ENCODE data around the gene ATP6V1G1. TPM values are rescaled to one million over a fixed set of nuclear protein-coding genes. Genes with fewer than 3 reads are reported as not detected.
A peak's percentile ranks its signal among the peaks of the same experiment; 100 is the strongest.

ATP6V1G1 gene
- total RNA-seq, 2 donors from 2014 or later: 59.4 to 74.4 TPM

DNA sequence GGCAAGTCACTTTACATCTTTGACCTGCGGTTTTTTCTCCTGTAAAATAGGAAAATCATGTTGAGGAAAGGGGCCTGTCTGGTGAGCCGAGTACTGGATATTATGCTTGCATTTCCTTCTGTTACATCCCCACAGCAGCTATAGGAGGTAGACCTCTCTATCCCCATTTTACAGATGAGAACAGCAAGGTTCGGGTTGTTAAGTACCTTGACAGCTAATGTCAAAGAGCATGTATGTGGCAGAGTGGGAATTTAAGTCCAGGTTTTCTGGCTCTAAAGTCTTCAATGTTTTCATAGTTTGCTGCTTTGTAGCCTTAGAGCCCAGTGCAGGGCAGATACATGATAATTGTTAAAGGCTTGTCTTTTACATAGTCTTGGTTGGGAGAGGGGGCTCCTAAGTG is 26.4 kb downstream of the ATP6V1G1 start:
- no peaks in the 10 kb centered on the region for H3K4me1 ChIP-seq
- TF ChIP-seq, protein P1, sequence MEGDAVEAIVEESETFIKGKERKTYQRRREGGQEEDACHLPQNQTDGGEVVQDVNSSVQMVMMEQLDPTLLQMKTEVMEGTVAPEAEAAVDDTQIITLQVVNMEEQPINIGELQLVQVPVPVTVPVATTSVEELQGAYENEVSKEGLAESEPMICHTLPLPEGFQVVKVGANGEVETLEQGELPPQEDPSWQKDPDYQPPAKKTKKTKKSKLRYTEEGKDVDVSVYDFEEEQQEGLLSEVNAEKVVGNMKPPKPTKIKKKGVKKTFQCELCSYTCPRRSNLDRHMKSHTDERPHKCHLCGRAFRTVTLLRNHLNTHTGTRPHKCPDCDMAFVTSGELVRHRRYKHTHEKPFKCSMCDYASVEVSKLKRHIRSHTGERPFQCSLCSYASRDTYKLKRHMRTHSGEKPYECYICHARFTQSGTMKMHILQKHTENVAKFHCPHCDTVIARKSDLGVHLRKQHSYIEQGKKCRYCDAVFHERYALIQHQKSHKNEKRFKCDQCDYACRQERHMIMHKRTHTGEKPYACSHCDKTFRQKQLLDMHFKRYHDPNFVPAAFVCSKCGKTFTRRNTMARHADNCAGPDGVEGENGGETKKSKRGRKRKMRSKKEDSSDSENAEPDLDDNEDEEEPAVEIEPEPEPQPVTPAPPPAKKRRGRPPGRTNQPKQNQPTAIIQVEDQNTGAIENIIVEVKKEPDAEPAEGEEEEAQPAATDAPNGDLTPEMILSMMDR (IDR thresholded peaks at IDR 0.05): no peak
- H3K9me3 ChIP-seq: no peaks in the 10 kb centered on the region
- H3K4me3 ChIP-seq: no peak overlapping the region
- no peaks in the 10 kb centered on the region for H3K27me3 ChIP-seq
- DNase-seq: no peak
- intact Hi-C loops (cut with DNase I): no loop called here
- H3K9ac ChIP-seq (ENCODE audit: low read depth in 2 of 2, low read length in 2 of 2): no peak overlapping the region
- no peaks in the 10 kb centered on the region for H3K36me3 ChIP-seq
- no peak overlapping the region for H3K27ac ChIP-seq

DNA sequence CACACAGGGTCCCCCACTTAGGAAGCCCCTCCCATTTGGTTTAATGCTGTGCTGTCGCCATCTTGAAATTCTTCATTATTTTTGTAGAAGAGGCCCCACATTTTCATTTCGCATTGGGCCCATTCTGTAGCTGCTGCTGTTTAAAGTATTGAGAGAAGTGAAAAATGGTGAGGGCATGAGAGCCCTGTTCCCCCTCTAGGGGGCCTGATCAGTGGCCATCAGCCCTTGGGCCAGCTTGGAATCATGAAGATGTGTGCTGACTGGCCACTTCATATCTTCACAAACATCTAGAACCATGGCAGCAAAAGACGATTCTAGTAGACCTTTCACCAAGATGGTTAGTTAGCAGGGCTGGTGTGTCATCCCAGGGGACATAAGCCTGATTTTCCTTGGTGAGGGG is 26.8 kb downstream of the ATP6V1G1 start:
- H3K4me3 ChIP-seq: no peak overlapping the region
- no peaks in the 10 kb centered on the region for H3K4me1 ChIP-seq
- no peaks in the 10 kb centered on the region for H3K36me3 ChIP-seq
- H3K9ac ChIP-seq (ENCODE audit: low read depth in 2 of 2, low read length in 2 of 2): no peak overlapping the region
- TF ChIP-seq, protein P1 (IDR thresholded peaks at IDR 0.05): no peak
- no peaks in the 10 kb centered on the region for H3K9me3 ChIP-seq
- intact Hi-C loops (cut with DNase I): no loop called here
- no peaks in the 10 kb centered on the region for H3K27me3 ChIP-seq
- no peak overlapping the region for H3K27ac ChIP-seq
- no peak for DNase-seq

DNA sequence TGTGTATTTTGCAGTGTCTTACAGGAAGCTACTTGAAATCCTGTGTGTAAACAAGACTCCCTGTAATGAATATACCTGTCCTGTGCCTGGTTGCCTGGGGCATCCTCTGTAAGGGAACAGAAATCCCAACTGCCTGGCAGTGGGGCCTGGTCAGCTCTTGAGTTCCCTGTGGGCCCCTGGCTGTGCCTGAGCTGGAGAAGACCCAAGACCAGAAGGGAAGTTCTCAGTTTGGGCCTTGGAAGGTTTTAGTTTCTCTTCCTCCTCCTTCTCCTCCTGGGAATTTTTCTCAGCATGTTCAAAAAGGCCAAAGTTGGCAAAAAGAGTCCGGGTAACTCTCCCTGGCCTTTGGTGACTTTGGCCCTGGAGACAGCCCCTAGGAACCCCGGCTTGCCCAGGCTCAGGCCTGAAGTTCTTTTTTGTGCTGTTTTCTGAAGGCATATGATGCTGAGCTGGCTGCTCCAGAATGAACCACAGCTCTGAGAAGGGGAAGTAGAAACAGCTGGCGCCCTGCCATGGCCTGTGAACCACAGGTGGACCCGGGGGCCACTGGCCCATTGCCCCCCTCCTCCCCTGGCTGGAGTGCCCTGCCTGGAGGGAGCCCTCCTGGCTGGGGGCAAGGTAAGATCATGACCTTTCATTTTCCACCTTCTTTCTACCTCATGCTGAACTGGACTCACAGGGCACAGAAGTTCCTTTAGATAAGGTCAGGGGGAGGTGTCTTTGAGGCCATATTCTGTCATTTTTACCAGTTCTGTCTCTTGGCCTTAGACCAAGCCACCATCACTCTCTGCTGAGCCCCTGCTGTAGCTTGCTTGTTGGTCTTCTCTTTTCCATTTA is 29.3 kb downstream of the ATP6V1G1 start:
- Histone ChIP-seq H3K4me3 (no peak overlapping the region), H3K27me3 (no peaks in the 10 kb centered on the region), H3K9ac (ENCODE audit: low read depth in 2 of 2, low read length in 2 of 2) (peak overlapping the region in 1 of 2 donors; percentile 5), H3K9me3 (no peaks in the 10 kb centered on the region), H3K27ac (peak overlapping the region; percentile 35), H3K4me1 (no peaks in the 10 kb centered on the region), H3K36me3 (no peaks in the 10 kb centered on the region)
- TF ChIP-seq, protein P1 (IDR thresholded peaks at IDR 0.05): no peak
- peak; percentile 60 for DNase-seq
- intact Hi-C loops (cut with DNase I): no loop called here

DNA sequence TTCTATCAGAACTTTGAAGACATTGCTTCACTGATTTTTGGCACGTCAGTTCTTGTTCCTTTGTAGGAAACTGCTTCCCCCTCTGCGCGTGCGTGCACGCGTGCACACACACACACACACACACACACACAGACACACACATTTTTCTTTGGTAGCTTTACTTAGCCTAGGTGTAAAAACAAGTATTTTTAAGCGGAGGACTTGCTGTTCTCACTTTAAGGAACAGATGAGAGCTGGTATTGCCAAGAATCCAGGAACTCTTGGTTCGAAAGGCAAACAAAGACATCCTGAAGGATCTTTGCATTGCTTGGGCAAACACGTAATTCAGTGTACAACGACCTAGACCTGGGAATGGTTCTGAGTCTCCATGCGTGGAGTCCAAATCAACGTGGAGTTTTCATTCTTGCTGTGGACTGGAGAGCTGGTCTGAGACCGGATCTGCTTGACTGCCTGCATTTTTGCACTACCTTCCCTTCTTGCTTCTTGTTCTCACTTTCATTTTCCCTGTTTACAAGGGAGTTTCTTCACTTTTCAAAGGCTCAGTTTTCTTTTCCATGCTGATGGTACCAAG is 31.7 kb downstream of the ATP6V1G1 start:
- Histone ChIP-seq H3K4me3 (no peak overlapping the region), H3K9me3 (no peaks in the 10 kb centered on the region), H3K9ac (ENCODE audit: low read depth in 2 of 2, low read length in 2 of 2) (peak overlapping the region in 1 of 2 donors; percentile 13), H3K4me1 (no peaks in the 10 kb centered on the region), H3K36me3 (no peaks in the 10 kb centered on the region), H3K27me3 (no peaks in the 10 kb centered on the region), H3K27ac (peak overlapping the region; percentile 55)
- intact Hi-C loops (cut with DNase I): no loop called here
- DNase-seq: no peak
- TF ChIP-seq, protein P1 (IDR thresholded peaks at IDR 0.05): no peak

DNA sequence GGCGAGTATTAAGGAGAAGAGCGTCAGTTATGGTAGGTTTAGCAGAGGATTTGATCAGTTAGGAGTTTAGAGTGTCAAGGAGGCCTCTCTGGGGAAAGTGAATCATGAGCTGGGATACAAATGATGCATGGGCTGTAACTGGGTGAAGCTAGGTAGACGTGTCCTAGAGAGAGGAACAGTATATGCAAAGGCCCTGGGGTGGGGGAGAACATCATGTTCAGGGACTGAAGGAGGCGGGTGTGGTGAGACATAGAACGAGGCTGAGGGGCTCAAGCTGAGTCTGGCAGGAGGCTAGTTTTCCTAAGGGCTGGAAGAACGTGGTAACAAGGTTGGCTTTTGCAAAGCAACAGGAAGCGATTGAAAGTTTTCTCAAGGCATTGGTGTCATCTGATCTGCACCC is 34.0 kb downstream of the ATP6V1G1 start:
- Histone ChIP-seq H3K4me1 (no peaks in the 10 kb centered on the region), H3K36me3 (no peaks in the 10 kb centered on the region), H3K9me3 (no peaks in the 10 kb centered on the region), H3K27me3 (no peaks in the 10 kb centered on the region), H3K9ac (ENCODE audit: low read depth in 2 of 2, low read length in 2 of 2) (no peak overlapping the region), H3K4me3 (no peak overlapping the region), H3K27ac (no peak overlapping the region)
- no peak for DNase-seq
- TF ChIP-seq, protein P1 (IDR thresholded peaks at IDR 0.05): no peak
- intact Hi-C loops (cut with DNase I): no loop called here
